ENCODE data around the gene FHIT. TPM values are rescaled to one million over a fixed set of nuclear protein-coding genes. Genes with fewer than 3 reads are reported as not detected.

FHIT gene
- polyA plus RNA-seq, 1 donor from 2014 or later, result 17.3 TPM

DNA sequence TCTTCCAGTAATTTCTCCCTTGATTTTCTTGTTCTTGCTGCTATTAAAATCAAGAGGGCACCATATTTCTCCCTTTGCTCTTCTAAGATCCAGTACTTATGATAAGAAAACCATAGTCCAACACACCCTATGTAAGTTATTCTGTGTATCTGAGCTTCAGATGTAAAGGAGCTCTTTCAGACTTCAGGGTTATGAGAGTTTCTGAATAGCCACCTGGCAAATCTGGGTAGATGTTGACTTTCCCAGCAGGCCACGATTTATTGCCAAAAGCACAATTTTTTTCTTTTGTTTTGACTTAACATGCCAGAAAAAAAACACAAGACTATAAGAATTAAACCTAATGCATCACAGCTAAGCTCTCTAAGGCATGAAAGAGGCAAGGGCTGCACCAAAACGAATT is 1045.0 kb downstream of the FHIT start:
- Mint-ChIP-seq H3K4me3 (no peak overlapping the region), H3K27me3 (no peaks in the 10 kb centered on the region), H3K27ac (no peak overlapping the region), H3K36me3 (peaks cover 4% of the 10 kb centered on the region), H3K9me3 (peaks cover 2 to 5% (median 4%) of the 10 kb centered on the region in 3 donors), H3K4me1 (no peaks in the 10 kb centered on the region)

DNA sequence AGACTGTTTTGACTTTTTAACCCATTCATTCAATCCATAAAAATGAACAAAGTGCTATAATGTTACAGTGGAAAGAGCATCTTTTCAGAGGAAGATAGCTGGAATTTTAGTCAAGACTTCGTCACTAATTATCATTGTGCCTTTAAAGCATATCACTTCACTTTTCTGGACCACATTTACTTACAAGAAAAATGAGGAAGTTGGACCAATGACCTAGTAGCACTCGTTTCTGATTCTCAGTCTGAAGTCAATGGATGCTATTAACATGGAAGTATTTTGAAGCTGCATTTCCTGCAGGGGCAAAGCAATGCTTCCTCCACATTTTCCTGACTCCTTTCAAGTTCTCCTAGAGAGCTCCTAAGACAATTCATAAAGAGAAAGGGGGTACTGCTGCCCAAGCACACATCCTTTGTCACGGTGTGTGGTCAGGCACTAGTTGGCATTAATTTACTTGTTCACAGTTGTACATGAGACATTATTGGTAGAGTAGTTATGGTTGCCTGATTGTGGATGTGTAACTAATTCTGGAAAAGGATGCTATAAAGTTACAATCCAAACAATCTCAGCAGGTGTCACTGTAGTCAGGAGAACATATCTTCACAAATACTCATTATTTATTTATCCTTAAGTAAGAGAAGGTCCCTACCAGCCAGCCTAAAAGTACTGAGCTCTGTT is 1049.1 kb downstream of the FHIT start:
- Mint-ChIP-seq H3K4me3 (no peak overlapping the region), H3K27ac (no peak overlapping the region), H3K36me3 (peaks cover 2% of the 10 kb centered on the region), H3K9me3 (no peaks in the 10 kb centered on the region), H3K4me1 (no peaks in the 10 kb centered on the region), H3K27me3 (no peaks in the 10 kb centered on the region)

DNA sequence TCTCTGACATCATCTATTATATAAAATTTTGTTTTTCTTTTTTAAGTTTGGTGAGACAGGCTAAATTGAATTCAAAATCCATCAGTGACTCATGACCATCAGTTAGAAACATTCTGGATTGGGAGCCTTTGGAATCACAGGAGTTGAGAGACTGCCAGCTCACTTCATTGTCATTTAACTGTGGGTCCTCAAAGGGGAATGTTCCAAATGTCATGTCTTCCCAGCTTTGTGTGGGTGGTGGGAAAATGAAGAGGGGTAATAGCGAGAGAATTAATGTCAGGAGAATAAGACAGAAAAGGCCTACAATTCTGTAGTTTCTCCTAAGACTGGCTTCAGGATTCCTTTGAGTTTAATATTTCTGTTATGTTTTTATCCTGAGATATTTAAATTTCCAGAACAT is 1051.9 kb downstream of the FHIT start:
- no peak overlapping the region for H3K27ac Mint-ChIP-seq
- no peaks in the 10 kb centered on the region for H3K4me1 Mint-ChIP-seq
- peaks cover 5% of the 10 kb centered on the region for H3K36me3 Mint-ChIP-seq
- H3K4me3 Mint-ChIP-seq, result no peak overlapping the region
- H3K27me3 Mint-ChIP-seq, result no peaks in the 10 kb centered on the region
- peaks cover 0 to 7% (median 0%) of the 10 kb centered on the region in 3 donors for H3K9me3 Mint-ChIP-seq

DNA sequence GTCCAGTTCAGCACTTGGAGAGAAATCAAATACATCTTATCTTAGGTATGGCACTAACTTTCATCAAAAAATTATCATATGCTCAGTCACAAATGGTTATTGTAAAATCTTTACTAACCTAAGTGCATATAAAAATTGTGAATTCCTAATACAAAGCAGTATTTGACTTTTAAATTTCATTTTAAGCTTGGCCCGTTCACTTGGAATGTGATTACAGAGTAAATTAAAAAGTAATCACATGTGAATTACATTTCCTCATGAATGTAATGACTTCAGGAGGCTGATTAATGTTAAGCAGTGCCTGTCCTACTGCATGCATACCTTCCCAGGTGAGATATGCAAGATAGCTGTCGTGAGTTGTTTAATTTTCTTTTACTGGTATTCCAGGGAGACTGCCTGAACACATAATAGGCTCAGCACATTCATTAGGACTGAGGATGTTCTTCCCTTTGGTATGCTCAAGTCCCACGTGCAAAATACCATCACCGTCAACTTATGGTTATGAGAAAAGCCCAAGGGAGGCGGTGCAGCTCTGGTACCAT is 1053.0 kb downstream of the FHIT start:
- peaks cover 0 to 7% (median 0%) of the 10 kb centered on the region in 3 donors for H3K9me3 Mint-ChIP-seq
- no peaks in the 10 kb centered on the region for H3K27me3 Mint-ChIP-seq
- no peak overlapping the region for H3K27ac Mint-ChIP-seq
- peaks cover 5% of the 10 kb centered on the region for H3K36me3 Mint-ChIP-seq
- H3K4me3 Mint-ChIP-seq, result no peak overlapping the region
- H3K4me1 Mint-ChIP-seq, result no peaks in the 10 kb centered on the region

DNA sequence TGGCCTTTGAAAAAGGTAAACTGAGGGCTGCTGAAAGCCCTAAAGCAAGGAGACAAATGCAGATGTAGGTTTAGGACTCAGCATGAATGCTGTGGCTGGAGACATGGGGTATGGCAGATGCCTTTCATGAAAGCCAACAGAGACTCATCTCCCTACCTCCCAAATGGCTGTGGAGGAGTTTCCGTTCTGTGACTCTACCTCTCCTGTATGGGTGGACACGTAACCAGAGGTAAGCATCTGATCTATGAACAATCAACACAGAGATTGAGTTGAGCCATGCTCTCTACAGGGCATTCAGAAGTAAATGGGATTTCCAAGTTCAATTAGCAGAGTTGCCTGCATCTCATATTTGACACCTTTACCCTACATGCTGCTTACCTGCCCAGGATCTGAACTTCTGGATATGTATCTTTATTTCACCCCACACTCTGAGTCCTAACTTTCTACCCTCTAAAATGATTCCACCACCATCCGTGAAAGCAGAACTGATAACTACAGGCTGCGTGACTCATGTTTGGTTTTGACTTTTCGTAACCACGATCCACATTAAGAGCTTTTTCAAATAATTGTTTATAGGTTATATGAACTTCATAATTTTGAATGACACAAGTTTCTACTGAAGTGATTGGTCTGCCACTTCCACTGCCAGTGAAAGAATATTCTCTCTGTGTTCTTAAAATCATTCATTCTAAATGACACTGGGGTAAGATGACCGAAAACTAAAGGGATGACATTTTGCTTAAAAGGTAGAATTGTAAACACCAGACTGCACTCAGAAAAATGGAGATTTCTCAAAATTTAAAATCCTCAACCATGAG is 1058.7 kb downstream of the FHIT start:
- Mint-ChIP-seq H3K27ac (no peak overlapping the region), H3K4me3 (peak overlapping the region in 1 of 4 donors; percentile 39), H3K4me1 (no peaks in the 10 kb centered on the region), H3K27me3 (peaks cover 7% of the 10 kb centered on the region), H3K36me3 (peaks cover 5% of the 10 kb centered on the region), H3K9me3 (peaks cover 0 to 10% (median 0%) of the 10 kb centered on the region in 3 donors)

DNA sequence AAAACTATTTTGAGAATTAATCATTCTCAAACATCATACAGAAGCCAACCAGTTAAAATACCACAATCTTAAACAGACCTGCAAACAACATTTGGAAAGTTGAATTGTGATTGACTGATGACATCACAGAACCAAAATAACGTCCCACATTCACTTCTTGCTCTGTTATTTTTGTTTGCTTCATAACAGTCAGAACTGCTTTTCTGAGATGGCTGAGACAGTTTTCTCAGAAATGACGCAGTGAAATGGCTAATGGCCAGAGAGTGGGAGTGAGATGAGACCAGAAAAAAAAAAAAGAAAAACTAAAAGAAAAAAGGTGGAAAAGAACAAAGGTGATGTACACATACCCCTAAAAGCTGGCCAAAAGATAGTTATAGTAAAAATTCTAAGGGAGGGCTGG is 1061.2 kb downstream of the FHIT start:
- Mint-ChIP-seq H3K27ac (no peak overlapping the region), H3K4me3 (no peak overlapping the region), H3K9me3 (peaks cover 0 to 9% (median 1%) of the 10 kb centered on the region in 3 donors), H3K27me3 (peaks cover 7% of the 10 kb centered on the region), H3K36me3 (peaks cover 5% of the 10 kb centered on the region), H3K4me1 (no peaks in the 10 kb centered on the region)

DNA sequence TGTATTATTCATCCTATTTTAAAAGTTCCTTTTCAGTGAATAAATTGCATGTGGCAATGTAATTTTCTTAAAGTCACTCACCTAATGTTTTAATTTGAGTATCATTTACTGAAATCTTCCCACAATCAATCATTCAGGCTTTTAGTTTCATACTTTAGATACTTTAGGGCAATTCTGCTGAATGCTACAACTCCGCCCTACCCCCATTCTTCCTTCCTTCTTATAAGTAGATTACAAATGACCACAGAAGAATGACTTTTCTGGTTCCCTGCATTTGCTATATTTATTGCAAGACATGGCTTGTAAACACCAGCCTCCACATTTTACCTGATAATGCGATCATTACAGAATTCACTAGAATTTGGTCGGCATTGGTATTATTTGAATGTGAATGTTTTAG is 1061.9 kb downstream of the FHIT start:
- Mint-ChIP-seq H3K9me3 (peaks cover 0 to 3% (median 1%) of the 10 kb centered on the region in 3 donors), H3K36me3 (no peaks in the 10 kb centered on the region), H3K27ac (no peak overlapping the region), H3K4me3 (no peak overlapping the region), H3K4me1 (no peaks in the 10 kb centered on the region), H3K27me3 (peaks cover 7% of the 10 kb centered on the region)

DNA sequence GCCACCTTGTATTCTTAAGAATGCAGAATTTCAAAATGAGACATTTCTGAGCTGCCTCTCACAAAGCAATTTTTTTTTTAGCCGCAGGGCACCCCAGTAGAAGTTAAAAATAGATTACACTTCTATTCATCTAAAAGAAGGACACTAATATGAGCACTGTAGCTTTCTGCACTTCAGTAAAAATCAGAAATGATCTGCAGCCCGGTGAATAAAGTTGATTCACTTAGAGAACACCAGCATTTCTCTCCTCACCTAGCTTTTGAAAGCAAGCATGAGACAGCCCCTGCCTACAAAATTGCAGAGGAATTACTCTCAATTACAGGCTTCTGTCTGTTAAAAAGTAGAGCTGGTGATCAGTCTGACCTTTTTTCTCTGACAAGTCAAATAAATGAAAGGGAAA is 1062.4 kb downstream of the FHIT start:
- no peak overlapping the region for H3K27ac Mint-ChIP-seq
- H3K4me1 Mint-ChIP-seq, result no peaks in the 10 kb centered on the region
- H3K9me3 Mint-ChIP-seq, result peaks cover 0 to 3% (median 1%) of the 10 kb centered on the region in 3 donors
- no peak overlapping the region for H3K4me3 Mint-ChIP-seq
- no peaks in the 10 kb centered on the region for H3K36me3 Mint-ChIP-seq
- H3K27me3 Mint-ChIP-seq, result peaks cover 7% of the 10 kb centered on the region

DNA sequence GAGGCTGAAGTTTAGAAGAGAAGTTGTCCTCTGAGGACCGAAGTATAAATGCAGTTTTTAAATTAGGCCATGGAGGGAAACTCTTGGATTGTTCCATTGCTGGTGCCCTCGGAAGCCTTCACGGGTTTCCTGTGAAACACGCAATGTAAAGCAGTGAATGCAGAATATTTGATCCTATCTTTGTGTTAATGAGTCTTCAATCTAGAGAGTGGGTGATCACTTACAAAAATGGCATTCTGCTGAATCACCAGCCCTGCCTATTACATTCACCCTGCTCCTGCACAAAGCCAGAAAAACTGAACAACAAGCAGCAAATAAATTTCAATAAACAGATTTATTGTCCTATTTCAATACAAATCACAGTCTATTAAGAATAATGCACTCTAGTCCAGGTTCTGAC is 1063.9 kb downstream of the FHIT start:
- Mint-ChIP-seq H3K27ac (no peak overlapping the region), H3K27me3 (peaks cover 5% of the 10 kb centered on the region), H3K4me1 (no peaks in the 10 kb centered on the region), H3K36me3 (no peaks in the 10 kb centered on the region), H3K4me3 (no peak overlapping the region), H3K9me3 (peaks cover 0 to 3% (median 1%) of the 10 kb centered on the region in 3 donors)

DNA sequence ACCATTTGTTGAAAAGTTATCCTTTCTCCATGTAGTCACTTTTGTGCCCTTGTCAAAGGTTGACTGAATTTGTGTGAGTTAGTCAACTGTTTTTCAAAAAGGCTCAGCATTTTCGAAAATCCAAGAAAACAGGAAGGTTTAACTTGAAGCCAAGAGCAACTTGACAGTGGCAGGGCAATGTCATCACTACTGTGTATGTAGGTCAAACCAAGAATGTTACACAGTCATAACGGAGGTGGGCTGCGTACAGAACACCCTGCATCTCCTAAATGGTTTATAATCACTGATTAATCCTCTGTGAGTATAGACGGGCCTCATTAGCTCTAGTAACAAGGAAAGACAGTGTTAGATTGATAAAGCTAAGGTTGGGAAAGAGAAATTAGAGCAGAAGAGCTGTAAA is 1064.9 kb downstream of the FHIT start:
- H3K36me3 Mint-ChIP-seq, result no peaks in the 10 kb centered on the region
- H3K27me3 Mint-ChIP-seq, result peaks cover 5% of the 10 kb centered on the region
- no peak overlapping the region for H3K27ac Mint-ChIP-seq
- H3K4me3 Mint-ChIP-seq, result no peak overlapping the region
- H3K4me1 Mint-ChIP-seq, result no peaks in the 10 kb centered on the region
- H3K9me3 Mint-ChIP-seq, result peaks cover 0 to 3% (median 1%) of the 10 kb centered on the region in 3 donors

DNA sequence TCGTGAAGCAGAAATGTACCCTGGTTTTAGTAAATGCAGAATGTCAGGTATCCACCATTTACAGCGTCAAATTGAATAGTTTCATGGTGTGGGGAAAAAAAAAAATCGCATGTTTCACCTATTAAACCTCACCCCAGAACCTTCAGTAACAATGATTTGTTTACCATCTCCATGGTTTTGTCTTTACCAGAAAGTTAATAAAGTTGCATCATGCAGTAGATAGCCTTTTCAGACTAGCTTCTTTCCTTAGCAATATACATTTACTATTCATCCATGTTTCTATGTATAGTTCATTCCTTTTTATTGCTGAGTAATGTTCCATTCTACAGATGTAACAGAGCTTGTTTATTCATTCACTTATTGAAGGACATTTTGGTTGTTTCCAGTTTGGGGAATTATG is 1066.1 kb downstream of the FHIT start:
- peaks cover 0 to 1% (median 1%) of the 10 kb centered on the region in 3 donors for H3K9me3 Mint-ChIP-seq
- H3K36me3 Mint-ChIP-seq, result no peaks in the 10 kb centered on the region
- no peak overlapping the region for H3K4me3 Mint-ChIP-seq
- H3K4me1 Mint-ChIP-seq, result no peaks in the 10 kb centered on the region
- H3K27ac Mint-ChIP-seq, result no peak overlapping the region
- H3K27me3 Mint-ChIP-seq, result peaks cover 5% of the 10 kb centered on the region

DNA sequence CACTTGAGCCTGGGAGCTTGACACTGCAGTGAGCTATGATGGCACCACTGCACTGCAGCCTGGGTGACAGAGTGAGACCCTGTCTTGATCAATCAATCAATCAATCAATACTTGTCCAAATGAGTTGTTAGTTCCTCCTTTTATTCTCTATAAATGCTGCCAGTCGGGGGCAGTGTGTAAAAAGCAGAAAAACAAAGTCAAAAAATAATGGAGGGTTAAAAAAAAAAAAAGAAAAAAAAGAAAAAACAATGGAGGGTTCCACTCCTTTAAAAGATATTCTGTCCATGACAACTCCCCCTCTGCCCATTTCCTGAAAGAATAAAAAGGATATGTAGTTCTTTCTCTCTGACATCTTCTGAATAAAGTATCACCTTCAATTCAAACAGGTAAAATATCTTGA is 1068.6 kb downstream of the FHIT start:
- no peaks in the 10 kb centered on the region for H3K36me3 Mint-ChIP-seq
- no peak overlapping the region for H3K27ac Mint-ChIP-seq
- H3K9me3 Mint-ChIP-seq, result peaks cover 0 to 1% (median 0%) of the 10 kb centered on the region in 3 donors
- H3K27me3 Mint-ChIP-seq, result no peaks in the 10 kb centered on the region
- H3K4me1 Mint-ChIP-seq, result no peaks in the 10 kb centered on the region
- H3K4me3 Mint-ChIP-seq, result no peak overlapping the region

DNA sequence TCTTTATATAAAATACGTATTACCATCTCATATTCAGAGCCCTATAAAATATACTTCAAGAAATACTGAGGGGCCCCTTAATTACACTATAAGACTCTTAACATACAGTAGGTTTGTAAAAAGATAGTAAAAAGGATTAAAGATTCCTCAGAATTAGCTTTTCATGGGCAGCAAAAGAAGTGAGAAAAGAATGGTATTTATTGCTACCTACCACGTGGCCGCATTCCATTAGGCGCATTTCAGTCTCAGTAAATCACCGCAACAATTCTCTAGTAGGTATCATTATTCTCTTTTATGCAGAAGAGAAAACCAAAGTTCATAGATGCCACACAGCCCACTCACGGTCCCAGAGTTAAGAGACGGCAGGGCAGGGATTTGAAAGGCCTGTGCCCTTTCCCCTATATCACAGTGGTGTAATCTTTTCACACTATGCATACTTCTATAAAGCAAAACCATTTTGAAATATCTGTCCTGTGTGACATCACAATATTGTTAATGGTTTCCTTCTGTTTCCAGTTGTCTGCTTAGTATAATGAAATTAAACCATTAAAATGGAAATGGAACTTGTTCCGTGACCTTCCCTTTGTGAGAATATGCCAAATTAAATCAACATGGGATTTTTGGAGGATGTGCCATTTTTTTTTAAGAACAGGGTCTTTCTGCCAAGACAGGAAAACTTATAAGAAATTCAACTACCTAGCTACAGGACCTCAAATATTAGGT is 1072.2 kb downstream of the FHIT start:
- Mint-ChIP-seq H3K4me1 (no peaks in the 10 kb centered on the region), H3K4me3 (no peak overlapping the region), H3K27me3 (no peaks in the 10 kb centered on the region), H3K9me3 (peaks cover 0 to 1% (median 0%) of the 10 kb centered on the region in 3 donors), H3K27ac (no peak overlapping the region), H3K36me3 (no peaks in the 10 kb centered on the region)

DNA sequence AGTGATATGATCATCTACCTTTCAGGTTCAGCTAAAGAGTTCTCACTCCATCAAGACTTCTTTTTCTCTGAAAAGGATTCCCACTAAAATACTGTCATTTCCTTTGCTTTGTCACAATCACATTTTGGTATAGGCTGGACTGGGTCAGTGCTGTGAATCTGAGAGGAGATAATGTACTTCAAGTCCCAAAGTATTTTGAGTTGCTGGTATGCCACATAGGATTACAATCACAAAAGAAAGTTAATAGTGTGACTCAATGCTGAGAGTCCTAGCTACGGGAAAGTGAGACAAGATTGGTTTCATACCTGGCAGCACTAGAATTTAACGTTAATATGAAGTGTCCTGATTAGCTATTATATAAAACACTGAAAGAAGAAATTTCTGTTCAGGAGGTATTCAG is 1073.5 kb downstream of the FHIT start:
- H3K4me1 Mint-ChIP-seq, result no peaks in the 10 kb centered on the region
- peaks cover 3% of the 10 kb centered on the region for H3K36me3 Mint-ChIP-seq
- H3K9me3 Mint-ChIP-seq, result peaks cover 0 to 1% (median 0%) of the 10 kb centered on the region in 3 donors
- peaks cover 1% of the 10 kb centered on the region for H3K27me3 Mint-ChIP-seq
- no peak overlapping the region for H3K4me3 Mint-ChIP-seq
- H3K27ac Mint-ChIP-seq, result no peak overlapping the region

DNA sequence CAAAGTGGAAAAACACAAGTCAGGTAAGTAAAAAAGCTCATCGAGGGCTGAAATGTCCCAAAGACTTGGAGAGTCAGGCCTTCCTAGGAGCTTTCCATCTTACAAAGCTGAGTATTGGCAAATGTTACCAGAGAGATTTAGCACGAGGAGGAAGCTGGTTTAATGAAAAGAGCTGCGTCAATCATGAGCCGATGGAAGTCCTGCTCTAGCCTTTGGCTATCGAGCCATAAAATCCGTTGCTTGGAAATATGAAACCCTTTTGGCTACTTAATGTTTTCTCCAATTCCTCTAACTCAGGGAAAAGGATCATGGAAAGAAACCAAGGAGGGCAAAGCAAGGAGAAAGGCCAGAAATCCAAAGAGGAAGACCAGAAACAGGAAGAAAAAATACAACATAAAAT is 1074.6 kb downstream of the FHIT start:
- Mint-ChIP-seq H3K27me3 (peaks cover 1% of the 10 kb centered on the region), H3K9me3 (peaks cover 0 to 1% (median 0%) of the 10 kb centered on the region in 3 donors), H3K36me3 (peaks cover 3% of the 10 kb centered on the region), H3K27ac (no peak overlapping the region), H3K4me1 (no peaks in the 10 kb centered on the region), H3K4me3 (no peak overlapping the region)

Data from IgD-negative memory B cell (primary cell).